Non-pigmented ciliary epithelial cell (primary cell): ENCODE data around the gene NXPH1.

Experiments
- DNase-seq: peaks from one replicate; pipeline ENCODE4 v3.0.0-alpha.2; 2010; ENCODE audit warnings: low read depth

Gene NXPH1

GRCh38 chr7:8597565-8597964 is 164.2 kb downstream of the NXPH1 start:
- no peak for DNase-seq

- DNase-seq: no peak
Measured at GRCh38 chr7:8601121-8601520, 167.7 kb downstream of the NXPH1 start.

GRCh38 chr7:8605221-8605620 is 171.8 kb downstream of the NXPH1 start:
- DNase-seq: no peak

DNA sequence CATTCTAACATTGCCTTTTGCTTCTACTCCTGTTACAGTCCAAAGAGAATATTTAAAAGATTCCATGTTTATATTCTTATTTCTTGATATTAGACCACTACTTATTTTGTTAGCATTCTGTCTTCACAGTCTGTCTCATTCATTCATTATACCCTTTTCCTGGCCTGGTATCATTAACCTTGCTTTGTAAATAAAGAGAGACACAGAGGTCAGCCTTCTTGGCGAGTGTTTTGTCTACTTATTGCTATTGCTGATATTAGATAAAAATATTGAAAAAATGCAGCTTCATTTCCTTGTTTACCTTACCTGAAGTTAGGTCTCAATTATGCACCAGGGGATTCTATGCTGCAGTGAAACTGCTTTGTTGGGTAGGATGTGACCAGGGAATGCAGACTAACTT is 179.2 kb downstream of the NXPH1 start:
- DNase-seq: no peak

GRCh38 chr7:8613191-8613590 is 179.8 kb downstream of the NXPH1 start:
- no peak for DNase-seq

DNA sequence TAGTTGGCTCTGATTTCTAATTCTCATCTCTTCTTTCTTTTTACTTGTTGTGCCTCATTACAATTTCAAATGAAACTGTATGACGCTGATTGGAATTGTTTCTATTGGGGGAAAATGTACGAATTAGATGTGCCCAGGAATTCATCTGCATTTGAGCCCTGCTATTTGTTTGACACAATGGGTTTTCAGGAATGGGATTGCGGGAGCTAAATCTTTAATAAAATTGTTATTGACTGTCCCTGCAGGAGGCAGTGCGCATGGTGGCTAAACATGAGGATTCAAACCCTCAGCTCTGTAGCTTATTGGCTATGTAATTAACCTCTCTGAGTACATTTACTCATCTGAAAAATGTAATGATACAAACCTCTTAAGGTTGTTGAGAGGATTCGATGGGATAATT is 181.6 kb downstream of the NXPH1 start:
- DNase-seq: no peak

- no peak for DNase-seq
Measured at GRCh38 chr7:8618441-8619070, 185.1 kb downstream of the NXPH1 start.

DNA sequence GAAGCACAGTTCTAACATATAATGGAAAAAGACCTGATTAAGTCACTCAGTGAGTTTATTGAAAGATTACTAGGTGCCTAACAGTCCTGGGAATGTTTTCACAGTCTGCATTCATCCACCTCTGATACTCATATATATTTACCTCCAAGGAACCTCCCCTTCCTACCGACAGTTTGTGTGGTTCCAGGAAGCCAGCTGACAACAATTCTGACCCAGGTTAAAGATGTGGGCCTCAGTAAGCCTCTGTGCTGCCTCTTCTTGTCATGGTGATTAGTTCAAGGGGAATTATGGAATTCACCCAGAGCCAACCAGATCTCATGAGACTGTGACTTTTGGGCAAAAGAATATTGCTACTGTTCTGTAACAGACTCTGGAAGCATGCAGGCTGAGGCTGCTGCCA is 186.8 kb downstream of the NXPH1 start:
- DNase-seq: no peak

GRCh38 chr7:8625612-8626011 is 192.2 kb downstream of the NXPH1 start:
- DNase-seq: no peak

DNA sequence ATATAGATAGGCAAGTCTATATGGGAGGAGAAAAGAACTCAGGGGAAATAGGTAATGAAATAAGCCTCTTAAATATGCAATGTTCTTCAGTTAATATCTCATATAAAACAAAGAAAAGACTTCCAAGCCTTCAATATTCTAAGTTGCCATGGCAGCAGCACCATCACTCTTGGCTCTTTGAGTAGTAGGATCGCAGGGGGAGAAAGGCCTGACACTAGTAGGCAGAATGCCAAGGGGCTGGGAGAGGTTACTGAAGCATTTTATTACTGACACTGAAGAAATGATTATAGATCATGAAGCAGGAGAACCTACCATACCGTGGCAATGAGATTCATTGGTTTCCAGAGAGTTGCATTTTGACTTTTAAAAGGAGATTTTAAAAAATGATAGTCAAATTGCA is 193.9 kb downstream of the NXPH1 start:
- no peak for DNase-seq

- no peak for DNase-seq
Measured at GRCh38 chr7:8628656-8629055, 195.2 kb downstream of the NXPH1 start.

GRCh38 chr7:8629504-8629903 is 196.1 kb downstream of the NXPH1 start:
- no peak for DNase-seq

DNA sequence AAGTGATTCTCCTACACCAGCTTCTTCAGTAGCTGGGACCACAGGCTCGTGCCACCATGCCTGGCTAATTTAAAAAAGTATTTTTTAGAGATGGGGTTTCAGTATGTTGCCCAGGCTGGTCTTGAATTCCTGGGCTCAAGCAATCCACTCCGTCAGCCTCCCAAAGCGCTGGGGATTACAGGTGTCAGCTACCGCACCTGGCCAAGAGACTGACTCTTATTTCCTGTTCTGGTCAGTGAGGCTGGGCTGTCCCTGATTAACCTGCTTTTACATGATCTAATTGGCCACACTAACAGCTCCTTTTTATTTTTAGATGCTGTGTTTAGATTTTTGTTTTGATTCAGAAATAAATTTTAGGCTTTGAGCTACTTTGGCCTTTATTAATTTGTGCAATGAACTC is 203.9 kb downstream of the NXPH1 start:
- no peak for DNase-seq

- DNase-seq: no peak
Measured at GRCh38 chr7:8638076-8638475, 204.7 kb downstream of the NXPH1 start.

- no peak for DNase-seq
Measured at GRCh38 chr7:8639668-8640067, 206.3 kb downstream of the NXPH1 start.

- DNase-seq: no peak
Measured at GRCh38 chr7:8640671-8641070, 207.3 kb downstream of the NXPH1 start.

GRCh38 chr7:8668627-8669500 is 235.5 kb downstream of the NXPH1 start:
- no peak for DNase-seq

- DNase-seq: no peak
Measured at GRCh38 chr7:8669501-8669851, 236.1 kb downstream of the NXPH1 start.

DNA sequence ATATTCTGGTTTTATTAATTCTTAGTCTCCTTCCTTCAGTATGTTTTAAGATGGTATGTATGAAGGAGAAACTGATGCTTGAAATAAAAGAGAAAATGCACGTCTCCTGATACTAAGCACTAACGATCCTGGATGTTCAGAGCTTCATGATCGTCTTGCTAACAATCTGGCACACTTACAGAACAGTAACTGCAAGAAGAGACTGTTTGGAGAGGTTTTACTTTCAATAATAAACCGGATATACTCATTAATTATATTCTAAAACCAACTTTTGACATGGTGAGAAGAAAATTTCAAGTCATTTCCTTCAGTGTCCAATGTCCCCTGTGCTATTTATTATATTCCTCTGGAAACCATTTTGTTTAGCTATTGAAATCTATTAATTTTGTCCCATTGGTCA is 251.0 kb downstream of the NXPH1 start:
- DNase-seq: no peak

GRCh38 chr7:8699875-8700624 is 266.6 kb downstream of the NXPH1 start:
- no peak for DNase-seq

DNA sequence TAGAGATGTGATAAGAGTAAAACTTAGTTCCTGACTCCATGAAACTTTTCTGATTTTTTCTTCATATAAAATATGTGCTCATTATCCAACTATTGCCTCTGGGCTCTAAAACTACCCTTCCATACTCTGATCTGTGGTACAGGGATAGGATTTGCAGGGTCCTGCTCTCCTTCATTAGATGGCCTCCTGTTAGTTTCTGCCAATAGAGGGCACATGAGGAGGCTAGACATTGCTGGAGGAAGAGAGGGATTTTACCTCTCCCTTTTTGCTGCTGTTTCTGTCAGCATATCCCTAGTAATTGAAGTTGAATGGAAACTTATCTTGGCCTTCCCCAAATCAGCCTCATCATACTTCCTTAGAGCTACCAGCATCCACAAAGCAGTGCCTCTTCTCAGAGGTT is 269.4 kb downstream of the NXPH1 start:
- DNase-seq: no peak

- DNase-seq: no peak
Measured at GRCh38 chr7:8710124-8710523, 276.7 kb downstream of the NXPH1 start.

DNA sequence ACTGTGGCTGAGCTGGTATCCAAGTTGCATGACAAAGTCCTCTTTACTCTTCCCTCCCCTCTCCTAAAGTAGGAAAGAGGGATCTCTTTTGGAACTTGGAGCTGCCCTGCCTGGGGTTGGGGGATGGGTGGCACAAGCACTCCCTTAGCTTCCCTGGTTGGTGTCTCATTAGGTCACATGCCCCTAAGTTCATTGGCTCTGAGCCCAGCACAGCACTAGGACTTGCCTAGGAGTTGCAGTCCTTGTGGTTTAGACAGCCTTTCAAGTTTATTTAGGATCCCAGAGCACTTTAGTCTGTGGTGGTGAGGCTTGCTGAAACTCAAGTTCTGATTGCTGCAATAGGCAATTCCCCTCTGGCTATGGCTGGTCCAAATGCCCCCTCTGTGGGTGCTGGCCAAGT is 281.4 kb downstream of the NXPH1 start:
- no peak for DNase-seq
